PC-3 (cell line): ENCODE measurements around the gene ENDOV. TPM values are rescaled to one million over a fixed set of nuclear protein-coding genes. Genes with fewer than 3 reads are reported as not detected.

Experiments
- ATAC-seq: fragments of 200-7000 bp; cut with Tn5 transposase; 2 replicates; pipeline ENCODE4 v1.9.1; 2020; ENCODE audit warnings: mild to moderate bottlenecking, moderate library complexity
- BruUV-seq: library from RNA; stranded (reverse); fragments of 400-500 nt; replicated peaks from 2 replicates; lab custom pipeline; 2021; lab: Mats Ljungman, UMichigan
- CTCF ChIA-PET: fragments of 300-600 bp; sonication (Branson Sonifier 250); formaldehyde crosslinking; loops from one replicate; lab custom pipeline; 2022; ENCODE audit warnings: antibody characterized with exemption; lab: Charles Lee
- POLR2A ChIA-PET: fragments of 300-600 bp; sonication (Branson Sonifier 250); formaldehyde crosslinking; loops from one replicate; lab custom pipeline; 2022; ENCODE audit warnings: antibody characterized with exemption; ENCODE audit not compliant: unreplicated experiment; lab: Charles Lee
- DNase-seq: peaks from one replicate; pipeline ENCODE4 v3.0.0-alpha.2; 2015
- H2AFZ ChIP-seq: fragments of 300-600 bp; sonication (generic); 2 replicates; pipeline ENCODE4 v1.6.0; 2016; ENCODE audit warnings: antibody characterized with exemption, low read length
- H3F3A ChIP-seq: fragments of 300-600 bp; sonication (generic); one replicate; pipeline ENCODE4 v1.6.0; 2017; ENCODE audit warnings: antibody characterized with exemption, low read length, control low read depth, mild to moderate bottlenecking; ENCODE audit not compliant: unreplicated experiment
- H3K27ac ChIP-seq: fragments of 300-600 bp; sonication (generic); 2 replicates; pipeline ENCODE4 v1.5.1; 2016; ENCODE audit warnings: mild to moderate bottlenecking, low read length
- H3K27me3 ChIP-seq: fragments of 300-600 bp; sonication (generic); 2 replicates; pipeline ENCODE4 v1.6.1; 2016; ENCODE audit warnings: low read length, mixed read lengths
- H3K36me3 ChIP-seq: fragments of 300-600 bp; sonication (generic); 2 replicates; pipeline ENCODE4 v1.6.1; 2016; ENCODE audit warnings: low read depth, mixed run types, low read length, mixed read lengths
- H3K4me1 ChIP-seq: fragments of 300-600 bp; sonication (generic); 2 replicates; pipeline ENCODE4 v1.5.1; 2016; ENCODE audit warnings: low read length; ENCODE audit not compliant: insufficient read depth
- H3K4me2 ChIP-seq: fragments of 300-600 bp; sonication (generic); 2 replicates; pipeline ENCODE4 v1.6.0; 2016; ENCODE audit warnings: low read length
- H3K4me3 ChIP-seq: fragments of 300-600 bp; sonication (generic); 2 replicates; pipeline ENCODE4 v1.5.1; 2016; ENCODE audit warnings: mild to moderate bottlenecking, low read length, mixed read lengths
- H3K79me2 ChIP-seq: fragments of 300-600 bp; sonication (generic); 2 replicates; pipeline ENCODE4 v1.6.1; 2017; ENCODE audit warnings: low read length, mixed read lengths
- H3K9ac ChIP-seq: fragments of 300-600 bp; sonication (generic); 2 replicates; pipeline ENCODE4 v1.6.0; 2016; ENCODE audit warnings: mild to moderate bottlenecking, low read length
- H3K9me2 ChIP-seq: fragments of 300-600 bp; sonication (generic); replicated peaks from 2 replicates; pipeline ENCODE4 v1.6.1; 2016; ENCODE audit warnings: mixed run types, low read length, mixed read lengths
- H3K9me3 ChIP-seq: fragments of 300-600 bp; sonication (generic); 2 replicates; pipeline ENCODE4 v1.6.1; 2016; ENCODE audit warnings: low read length, mixed read lengths
- H4K20me1 ChIP-seq: fragments of 300-600 bp; sonication (generic); 2 replicates; pipeline ENCODE4 v1.6.1; 2016; ENCODE audit warnings: low read length, mixed read lengths
- CTCF ChIP-seq: fragments of 300-600 bp; sonication (generic); conservative IDR thresholded peaks from 2 replicates; pipeline ENCODE4 v1.5.1; 2017; ENCODE audit warnings: antibody characterized with exemption, low read depth, mild to moderate bottlenecking, low read length
- EZH2 ChIP-seq: fragments of 300-600 bp; sonication (generic); IDR thresholded peaks from one replicate; pipeline ENCODE4 v1.6.1; 2017; ENCODE audit warnings: antibody characterized with exemption, mild to moderate bottlenecking, low read length; ENCODE audit not compliant: unreplicated experiment
- EZH2phosphoT487 ChIP-seq: fragments of 300-600 bp; sonication (generic); IDR thresholded peaks from 2 replicates; pipeline ENCODE4 v1.6.1; 2018; ENCODE audit warnings: mild to moderate bottlenecking, antibody characterized with exemption, low read length, borderline replicate concordance
- intact Hi-C: fragments of 100-400 bp; cut with micrococcal nuclease; formaldehyde crosslinking; loops from 2 replicates; pipeline ENCODE4 v1.9.0; 2023
- total RNA-seq: library from RNA; depleted of rRNA; stranded (reverse); fragments of >200 nt; gene quantifications from 2 replicates; pipeline ENCODE4 v1.2.3, GENCODE V29; 2014

ENDOV gene
- total RNA-seq, 1 experiment from 2014 or later: 57.9 TPM

GRCh38 chr17:80428796-80429195, 13.8 kb downstream of the ENDOV start:
- Histone ChIP-seq H4K20me1 (no peaks in the 10 kb centered on the region), H3K27ac (no peak overlapping the region), H3F3A (no peaks in the 10 kb centered on the region), H3K9me2 (no peaks in the 10 kb centered on the region), H3K36me3 (no peaks in the 10 kb centered on the region), H3K4me3 (no peak overlapping the region), H3K27me3 (no peaks in the 10 kb centered on the region), H3K4me2 (no peak overlapping the region), H2AFZ (no peak overlapping the region), H3K9ac (no peak overlapping the region), H3K9me3 (no peaks in the 10 kb centered on the region), H3K4me1 (no peaks in the 10 kb centered on the region; the same call in 1 of the 2 replicates), H3K79me2 (no peaks in the 10 kb centered on the region)
- no peak for DNase-seq
- CTCF ChIA-PET: no interaction called here
- TF ChIP-seq EZH2phosphoT487 (no peak), CTCF (no peak), EZH2 (no peak)
- intact Hi-C loops: loop anchor here (5.0 kb wide), 1 partner anchor 544 kb away; no protein-coding TSS in a partner anchor
- POLR2A ChIA-PET: interaction anchor here (0.6 kb wide), 1 partner anchor 259 kb away, joined by 3 read pairs; no protein-coding TSS in a partner anchor
- BruUV-seq: no TSS peak
- no peak for ATAC-seq

- Histone ChIP-seq H2AFZ (no peak overlapping the region), H3K79me2 (no peaks in the 10 kb centered on the region), H3K27me3 (no peaks in the 10 kb centered on the region), H3K4me1 (no peaks in the 10 kb centered on the region; the same call in 1 of the 2 replicates), H3K4me2 (no peak overlapping the region), H3K9me3 (no peaks in the 10 kb centered on the region), H3K36me3 (no peaks in the 10 kb centered on the region), H3K27ac (no peak overlapping the region), H4K20me1 (no peaks in the 10 kb centered on the region), H3K9ac (no peak overlapping the region), H3K4me3 (no peak overlapping the region), H3K9me2 (no peaks in the 10 kb centered on the region), H3F3A (no peaks in the 10 kb centered on the region)
- intact Hi-C loops: loop anchor here (5.0 kb wide), 1 partner anchor 543 kb away; no protein-coding TSS in a partner anchor
- TF ChIP-seq EZH2 (no peak), CTCF (no peak), EZH2phosphoT487 (no peak)
- ChIA-PET CTCF (no interaction called here), POLR2A (no interaction called here)
- DNase-seq: no peak
- no TSS peak for BruUV-seq
- no peak for ATAC-seq
Measured at GRCh38 chr17:80429356-80430275, 14.6 kb downstream of the ENDOV start.
